CD4-positive, alpha-beta T cell treated with Interleukin-6 for 4 hours (primary cell): Measurements from ENCODE around the gene PRTN3.
"Not testable (repeated sequence)": the region's sequence is repeated elsewhere in the genome, so short reads cannot be mapped to it uniquely, and the experiment has no call there.

Source experiments
- DNase-seq: peaks from one replicate; pipeline ENCODE4 v3.0.0-alpha.2; 2020; ENCODE audit warnings: mixed read lengths

Gene PRTN3

GRCh38 chr19:816500-816857 is 24.3 kb upstream of the PRTN3 start:
- DNase-seq = no peak

- not testable (repeated sequence) for DNase-seq
Measured at GRCh38 chr19:820212-820611, 20.6 kb upstream of the PRTN3 start.

GRCh38 chr19:821231-821824 is 19.5 kb upstream of the PRTN3 start:
- no peak for DNase-seq

GRCh38 chr19:821825-822503 is 18.8 kb upstream of the PRTN3 start, which contains the start of gene PLPPR3:
Gene PLPPR3 (minus strand): TSS chr19:821955. CDS start chr19:821559, 396 bp downstream.
- DNase-seq = no peak

- DNase-seq = no peak
Measured at GRCh38 chr19:823565-824121, 17.2 kb upstream of the PRTN3 start.

GRCh38 chr19:824885-825284 is 15.9 kb upstream of the PRTN3 start:
- no peak for DNase-seq

- no peak for DNase-seq
Measured at GRCh38 chr19:825897-826644, 14.7 kb upstream of the PRTN3 start.

GRCh38 chr19:827314-827709 is 13.5 kb upstream of the PRTN3 start:
- no peak for DNase-seq

GRCh38 chr19:827710-828321 is 13.0 kb upstream of the PRTN3 start, which contains the start of gene AZU1:
Gene AZU1 (plus strand): TSS chr19:827837. CDS start chr19:827847, 10 bp downstream.
- DNase-seq = no peak

- no peak for DNase-seq
Measured at GRCh38 chr19:829129-829758, 11.6 kb upstream of the PRTN3 start.

- DNase-seq = no peak
Measured at GRCh38 chr19:831407-832369, 9.1 kb upstream of the PRTN3 start.

- DNase-seq = no peak
Measured at GRCh38 chr19:834216-834615, 6.6 kb upstream of the PRTN3 start.

GRCh38 chr19:835210-835810 is 5.5 kb upstream of the PRTN3 start:
- no peak for DNase-seq

- DNase-seq = not testable (repeated sequence)
Measured at GRCh38 chr19:842802-843179, 2.0 kb downstream of the PRTN3 start.

GRCh38 chr19:843180-843835 is 2.5 kb downstream of the PRTN3 start:
- DNase-seq = no peak

- no peak for DNase-seq
Measured at GRCh38 chr19:843836-844545, 3.2 kb downstream of the PRTN3 start.

- no peak for DNase-seq
Measured at GRCh38 chr19:844546-844971, 3.8 kb downstream of the PRTN3 start.

- no peak for DNase-seq
Measured at GRCh38 chr19:845707-846521, 5.1 kb downstream of the PRTN3 start.

- no peak for DNase-seq
Measured at GRCh38 chr19:848386-848921, 7.7 kb downstream of the PRTN3 start.
